CD14-positive monocyte (primary cell): ENCODE data around the gene ANKRD39. TPM values are rescaled to one million over a fixed set of nuclear protein-coding genes. Genes with fewer than 3 reads are reported as not detected.

ENCODE experiments used
- DNase-seq, 3 donors: peaks; one replicate each; pipeline ENCODE4 v3.0.0-alpha.2; 2011 to 2022
- H2AFZ ChIP-seq: 2 replicates; pipeline ENCODE4 v1.6.0; 2012; ENCODE audit warnings: mild to moderate bottlenecking, low read depth, low read length, inconsistent platforms; ENCODE audit not compliant: insufficient read depth, poor library complexity, severe bottlenecking
- H3K27ac ChIP-seq, 2 donors: 1 replicate in 1 of 2; 2 replicates in 1 of 2; pipeline ENCODE4 v1.5.1; 2012 to 2013; ENCODE audit warnings: low read length in 2 of 2, control low read depth in 1 of 2, inconsistent platforms in 1 of 2, low read depth in 1 of 2, mild to moderate bottlenecking in 1 of 2
- H3K27me3 ChIP-seq, 2 donors: one replicate each; pipeline versions ENCODE4 v1.6.0 to v1.6.1; 2011 to 2013; ENCODE audit warnings: low read length in 2 of 2; ENCODE audit not compliant: control insufficient read depth in 2 of 2, insufficient read depth in 2 of 2
- H3K36me3 ChIP-seq, 2 donors: replicated peaks in 1 of 2; 1 replicate in 1 of 2; 2 replicates in 1 of 2; pipeline versions ENCODE4 v1.5.1 to v1.6.1; 2012 to 2013; ENCODE audit warnings: low read length in 2 of 2, control low read depth in 1 of 2, inconsistent platforms in 1 of 2, mild to moderate bottlenecking in 1 of 2; ENCODE audit not compliant: insufficient read depth in 2 of 2, control insufficient read depth in 1 of 2
- H3K4me1 ChIP-seq, 2 donors: 1 replicate in 1 of 2; 2 replicates in 1 of 2; pipeline versions ENCODE4 v1.5.1 to v1.6.1; 2012 to 2013; ENCODE audit warnings: low read length in 2 of 2, control low read depth in 1 of 2, inconsistent platforms in 1 of 2, mild to moderate bottlenecking in 1 of 2, moderate library complexity in 1 of 2; ENCODE audit not compliant: insufficient read depth in 2 of 2, control insufficient read depth in 1 of 2
- H3K4me2 ChIP-seq: replicated peaks from 2 replicates; pipeline ENCODE3; 2012; ENCODE audit warnings: low read length, moderate library complexity, mild to moderate bottlenecking; ENCODE audit not compliant: poor library complexity, severe bottlenecking; ENCODE audit errors: extremely low read depth
- H3K4me3 ChIP-seq, 3 experiments: fragments of 200-600 bp in 1 of 3; sonication (generic) in 1 of 3; replicated peaks in 1 of 3; 1 replicate in 2 of 3; 2 replicates in 1 of 3; pipeline ENCODE4 v1.5.1; 2011 to 2013; ENCODE audit warnings: low read length in 3 of 3, mild to moderate bottlenecking in 3 of 3, control low read depth in 2 of 3, low read depth in 2 of 3, inconsistent platforms in 1 of 3, moderate library complexity in 1 of 3
- H3K79me2 ChIP-seq: 2 replicates; pipeline ENCODE4 v1.6.0; 2012; ENCODE audit warnings: mild to moderate bottlenecking, control low read depth, inconsistent platforms, low read length, moderate library complexity; ENCODE audit not compliant: insufficient read depth
- H3K9ac ChIP-seq: 2 replicates; pipeline ENCODE4 v1.6.0; 2017; ENCODE audit warnings: low read length, mild to moderate bottlenecking; ENCODE audit not compliant: insufficient read depth, poor library complexity, severe bottlenecking
- H3K9me3 ChIP-seq, 2 donors: replicated peaks in 1 of 2; 1 replicate in 1 of 2; 2 replicates in 1 of 2; pipeline versions ENCODE4 v1.5.1 to v1.6.1; 2012 to 2013; ENCODE audit warnings: low read length in 2 of 2, control low read depth in 1 of 2; ENCODE audit not compliant: control insufficient read depth in 1 of 2, insufficient read depth in 1 of 2
- H4K20me1 ChIP-seq: 2 replicates; pipeline ENCODE4 v1.6.0; 2012; ENCODE audit warnings: mild to moderate bottlenecking, low read length, control low read depth, moderate library complexity; ENCODE audit not compliant: insufficient read depth
- H3K27ac Mint-ChIP-seq, 7 donors: one replicate each; pipeline ENCODE4 v1.8.0; 2020; ENCODE audit warnings: mild to moderate bottlenecking in 7 of 7, mixed read lengths in 7 of 7, moderate library complexity in 6 of 7, inconsistent platforms in 2 of 7
- H3K27me3 Mint-ChIP-seq, 3 donors: one replicate each; pipeline ENCODE4 v1.8.0; 2021 to 2022; ENCODE audit warnings: low read depth in 3 of 3, mild to moderate bottlenecking in 3 of 3, mixed read lengths in 3 of 3, moderate library complexity in 3 of 3, inconsistent platforms in 1 of 3
- H3K36me3 Mint-ChIP-seq, 2 donors: one replicate each; pipeline ENCODE4 v1.8.0; 2020; ENCODE audit warnings: mixed read lengths in 2 of 2, inconsistent platforms in 1 of 2, mild to moderate bottlenecking in 1 of 2
- H3K4me1 Mint-ChIP-seq: one replicate; pipeline ENCODE4 v1.8.0; 2020; ENCODE audit warnings: mild to moderate bottlenecking, mixed read lengths
- H3K4me3 Mint-ChIP-seq, 2 donors: one replicate each; pipeline ENCODE4 v1.8.0; 2020; ENCODE audit warnings: mild to moderate bottlenecking in 2 of 2, mixed read lengths in 2 of 2, moderate library complexity in 1 of 2
- H3K9me3 Mint-ChIP-seq, 7 donors: one replicate each; pipeline ENCODE4 v1.8.0; 2020 to 2022; ENCODE audit warnings: mixed read lengths in 7 of 7, mild to moderate bottlenecking in 6 of 7, moderate library complexity in 6 of 7, inconsistent platforms in 2 of 7
- CTCF ChIP-seq: fragments of 200-600 bp; IDR thresholded peaks from one replicate; pipeline ENCODE4 v1.8.0; 2022; ENCODE audit warnings: antibody characterized with exemption, mild to moderate bottlenecking
- WGBS: methylation state at CpG from one replicate; pipeline ENCODE4 v1.1.5; 2013; ENCODE audit warnings: missing lambda C conversion rate; ENCODE audit not compliant: insufficient coverage; 5-methylcytosine and 5-hydroxymethylcytosine counted together
- intact Hi-C, 2 donors: fragments of 100-400 bp; cut with micrococcal nuclease; formaldehyde crosslinking; loops; one replicate each; pipeline versions ENCODE4 v1.15.0 to v1.15.1; 2023
- polyA plus RNA-seq, 3 donors: library from polyadenylated mRNA; depleted of rRNA in 1 of 3; unstranded in 2 of 3; stranded (reverse) in 1 of 3; fragments of 300-500 nt in 2 of 3; fragments of >200 nt in 1 of 3; fragmentation: Illumina TruSeq in 2 of 3; gene quantifications; 1 replicate in 2 of 3; 2 replicates in 1 of 3; pipeline ENCODE4 v1.2.3, GENCODE V29; 2012 to 2021

Gene ANKRD39
- polyA plus RNA-seq, 3 donors: 6.2 to 9.7 (median 9.0) TPM

GRCh38 chr2:96876269-96877041 lies 18.6 kb upstream of the ANKRD39 start:
- TF ChIP-seq CTCF: no peak
- H3K79me2 ChIP-seq: no peaks in the 10 kb centered on the region
- H3K4me2 ChIP-seq: no peak overlapping the region
- no peaks in the 10 kb centered on the region for H4K20me1 ChIP-seq
- peak overlapping the region in 1 of 2 donors; percentile 59 for H3K4me3 Mint-ChIP-seq
- WGBS: 97% methylated on average over 12 of the region's 16 CpGs
- H3K27me3 ChIP-seq: peaks cover 13 to 93% of the 10 kb centered on the region in 2 donors
- H3K9ac ChIP-seq: no peak overlapping the region
- no peak overlapping the region for H3K4me3 ChIP-seq
- intact Hi-C loops: no loop called here
- DNase-seq: peak in 1 of 3 donors; percentile 44
- peaks cover 0 to 15% (median 0%) of the 10 kb centered on the region in 7 donors for H3K9me3 Mint-ChIP-seq
- no peaks in the 10 kb centered on the region for H3K9me3 ChIP-seq
- H3K36me3 Mint-ChIP-seq: no peaks in the 10 kb centered on the region
- no peaks in the 10 kb centered on the region for H3K36me3 ChIP-seq
- no peak overlapping the region for H3K27ac ChIP-seq
- H3K27me3 Mint-ChIP-seq: peaks cover 61 to 97% (median 80%) of the 10 kb centered on the region in 3 donors
- H3K4me1 Mint-ChIP-seq: peaks cover 27% of the 10 kb centered on the region
- H3K4me1 ChIP-seq: peaks cover 20% of the 10 kb centered on the region in 2 donors
- no peak overlapping the region for H3K27ac Mint-ChIP-seq
- H2AFZ ChIP-seq: no peak overlapping the region

DNA sequence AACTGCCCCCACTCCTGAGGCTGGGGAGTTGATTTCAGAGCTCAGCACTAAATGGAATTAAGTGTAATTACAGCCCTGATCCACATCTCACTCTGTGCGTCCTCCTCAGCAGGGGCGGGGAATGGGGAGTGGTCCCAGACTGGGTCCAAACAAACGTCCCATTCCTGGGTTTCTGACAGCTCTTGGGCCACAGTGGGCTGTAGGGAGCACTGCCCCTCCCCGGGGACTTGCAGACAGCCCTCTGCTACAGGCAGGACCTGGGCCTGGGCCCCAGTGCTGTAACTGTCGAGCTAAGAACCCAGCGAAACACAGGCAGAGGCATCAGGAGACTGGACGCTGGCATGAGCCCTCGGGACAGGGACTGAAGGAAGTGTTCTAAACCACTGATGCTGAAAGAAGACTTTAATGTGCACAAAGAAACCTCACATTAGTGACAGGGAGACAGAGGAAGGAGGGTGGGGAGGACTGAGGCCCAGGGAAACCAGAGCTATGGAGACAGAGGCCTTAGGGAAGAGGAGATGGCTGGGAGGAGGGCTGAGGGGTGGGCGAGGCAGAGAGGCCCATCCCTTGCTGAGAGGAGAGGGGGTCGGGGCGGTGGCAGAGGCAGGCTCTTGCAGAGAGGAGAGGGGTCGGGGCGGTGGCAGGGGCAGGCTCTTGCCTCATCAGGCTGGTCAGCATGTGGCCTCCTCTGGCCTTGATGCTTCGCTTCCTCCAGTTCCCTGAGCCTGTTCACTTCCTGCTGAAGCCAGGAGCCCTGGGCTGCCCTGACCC lies 17.9 kb upstream of the ANKRD39 start:
- no peak for TF ChIP-seq CTCF
- Histone ChIP-seq H3K9me3 (peaks cover 0 to 7% of the 10 kb centered on the region in 2 donors), H3K4me3 (no peak overlapping the region), H4K20me1 (no peaks in the 10 kb centered on the region), H3K27ac (no peak overlapping the region), H3K4me1 (peaks cover 21 to 23% of the 10 kb centered on the region in 2 donors), H3K79me2 (no peaks in the 10 kb centered on the region), H2AFZ (no peak overlapping the region), H3K36me3 (no peaks in the 10 kb centered on the region), H3K27me3 (peaks cover 20 to 93% of the 10 kb centered on the region in 2 donors), H3K9ac (no peak overlapping the region), H3K4me2 (no peak overlapping the region)
- Mint-ChIP-seq H3K4me3 (peak overlapping the region in 1 of 2 donors; percentile 83), H3K4me1 (peaks cover 30% of the 10 kb centered on the region), H3K9me3 (peaks cover 0 to 14% (median 0%) of the 10 kb centered on the region in 7 donors), H3K27ac (peak overlapping the region in 1 of 7 donors; percentile 73), H3K27me3 (peaks cover 62 to 97% (median 84%) of the 10 kb centered on the region in 3 donors), H3K36me3 (peaks cover 0 to 2% of the 10 kb centered on the region in 2 donors)
- intact Hi-C loops: no loop called here
- 84% methylated on average over 13 of the region's 14 CpGs for WGBS
- peak in 1 of 3 donors; percentile 54 for DNase-seq
